ENCODE results near the gene ABCF1.

The ABCF1 gene

GRCh38 chr6:30560930-30561329 lies 10.3 kb upstream of the ABCF1 start:
- no peak for DNase-seq

GRCh38 chr6:30562470-30563425 lies 8.5 kb upstream of the ABCF1 start:
- DNase-seq = no peak

GRCh38 chr6:30564114-30564513 lies 7.1 kb upstream of the ABCF1 start:
- no peak for DNase-seq

DNA sequence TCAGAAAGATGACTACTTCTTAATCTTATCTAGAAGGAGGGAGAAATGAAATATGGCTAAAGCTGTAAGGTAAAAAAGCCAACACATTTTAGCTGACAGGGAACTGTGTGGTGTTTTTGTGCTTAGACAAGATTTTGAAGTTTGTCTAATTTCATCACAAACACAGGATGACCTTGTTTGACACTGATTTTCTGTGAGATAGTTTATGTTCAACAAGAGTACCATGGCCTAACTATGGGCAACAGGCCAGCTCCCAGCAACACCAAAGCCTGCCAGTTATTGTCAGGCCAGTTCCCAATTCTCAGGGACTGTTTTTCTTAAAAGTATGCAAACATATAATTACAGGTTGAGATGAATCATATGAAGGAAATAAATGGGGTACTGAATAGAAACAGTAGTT lies 5.5 kb upstream of the ABCF1 start:
- DNase-seq = no peak

DNA sequence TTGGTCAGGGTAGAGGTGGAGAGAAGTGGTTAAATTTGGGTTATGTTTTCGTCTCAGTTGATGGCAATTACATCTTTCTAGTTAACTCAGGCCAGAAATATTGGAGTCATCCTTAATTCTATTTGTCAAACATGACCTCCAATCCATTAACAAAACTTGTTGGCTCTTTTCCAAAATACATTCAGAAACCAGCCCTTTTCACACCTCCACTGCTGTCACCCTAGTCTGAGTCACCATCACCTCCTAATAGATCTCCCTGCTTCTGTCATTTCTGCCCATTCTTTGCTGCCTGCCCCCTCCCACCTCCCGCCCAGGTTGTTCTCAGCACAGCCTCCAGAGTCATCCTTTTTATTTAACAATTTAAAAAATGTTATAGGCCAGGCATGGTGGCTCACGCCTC lies 3.0 kb upstream of the ABCF1 start:
- DNase-seq = no peak

DNA sequence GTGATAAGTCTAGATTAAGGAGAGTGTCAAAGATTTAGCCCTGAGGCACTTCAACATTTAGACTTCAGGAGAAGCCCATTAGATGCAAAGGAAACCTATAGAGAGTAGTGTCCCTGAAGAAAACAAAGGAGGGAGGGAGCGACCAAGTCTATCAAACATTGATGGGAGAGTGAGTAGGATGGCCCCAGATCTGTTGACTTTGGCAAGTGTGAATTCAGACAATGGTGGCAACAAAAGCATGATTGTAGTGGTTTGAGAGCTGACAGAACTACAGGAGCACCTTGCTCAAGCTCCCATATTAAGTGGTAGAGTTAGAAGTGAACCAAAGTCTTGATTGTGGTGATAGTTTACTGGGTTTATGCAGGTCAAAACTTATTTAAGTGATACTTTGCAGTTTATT lies 979 bp upstream of the ABCF1 start:
- DNase-seq = no peak

DNA sequence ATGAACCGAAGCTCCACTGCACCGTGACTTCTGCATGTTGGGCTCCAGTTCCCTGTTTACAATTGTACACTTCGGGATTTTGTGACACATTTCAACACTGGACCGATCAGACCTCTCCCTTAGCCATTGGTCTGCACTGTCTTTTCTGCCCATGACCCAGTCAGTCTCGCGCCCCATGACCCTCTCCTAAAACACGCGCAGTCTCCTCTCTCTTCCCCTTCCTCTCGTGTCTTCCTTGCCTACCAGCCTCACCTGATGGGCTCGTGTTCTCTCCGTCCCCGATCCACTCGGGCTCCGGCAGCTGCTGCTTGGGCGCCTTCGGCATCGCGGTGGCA lies 535 bp upstream of the ABCF1 start:
- DNase-seq = no peak

GRCh38 chr6:30571762-30572082 lies 480 bp downstream of the ABCF1 start:
- no peak for DNase-seq

DNA sequence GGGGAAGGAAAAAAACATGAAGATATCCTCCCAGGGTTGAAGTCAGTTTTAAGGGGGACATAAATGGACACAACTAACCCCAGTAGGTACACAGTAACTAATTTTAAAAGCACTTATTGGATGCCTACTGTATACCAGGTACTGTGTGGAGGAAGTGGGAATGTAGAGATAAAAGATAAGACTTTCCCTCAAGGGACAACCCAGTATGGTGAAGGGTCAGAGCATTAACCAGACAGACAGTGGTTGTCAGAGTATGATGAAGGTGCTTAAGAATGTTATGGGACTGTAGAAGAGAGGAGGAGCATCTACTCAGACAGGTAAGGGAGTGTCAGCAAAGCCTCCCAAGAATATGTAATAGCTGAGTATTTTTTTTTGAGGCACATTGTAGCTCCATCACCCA lies 906 bp downstream of the ABCF1 start:
- DNase-seq = no peak

DNA sequence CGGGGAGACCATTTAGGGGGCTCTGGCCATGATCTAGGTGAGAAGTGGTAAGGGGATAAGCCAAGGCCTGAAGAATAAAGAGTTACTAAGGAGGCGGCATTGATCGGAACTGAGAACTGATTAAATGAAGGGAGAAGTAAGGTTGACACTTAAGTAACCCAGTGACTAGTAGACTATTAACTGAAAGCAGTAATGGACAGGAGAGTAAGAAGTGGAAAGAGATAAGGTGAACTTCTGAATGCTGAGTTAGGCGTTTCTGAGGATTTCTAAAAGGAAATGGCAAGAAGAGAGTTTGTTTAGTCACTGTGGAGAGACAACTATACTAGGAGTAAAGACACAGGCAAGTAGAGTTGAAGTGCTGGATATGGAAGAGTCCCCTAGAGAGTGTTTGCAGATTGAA lies 1.9 kb downstream of the ABCF1 start:
- DNase-seq = no peak

DNA sequence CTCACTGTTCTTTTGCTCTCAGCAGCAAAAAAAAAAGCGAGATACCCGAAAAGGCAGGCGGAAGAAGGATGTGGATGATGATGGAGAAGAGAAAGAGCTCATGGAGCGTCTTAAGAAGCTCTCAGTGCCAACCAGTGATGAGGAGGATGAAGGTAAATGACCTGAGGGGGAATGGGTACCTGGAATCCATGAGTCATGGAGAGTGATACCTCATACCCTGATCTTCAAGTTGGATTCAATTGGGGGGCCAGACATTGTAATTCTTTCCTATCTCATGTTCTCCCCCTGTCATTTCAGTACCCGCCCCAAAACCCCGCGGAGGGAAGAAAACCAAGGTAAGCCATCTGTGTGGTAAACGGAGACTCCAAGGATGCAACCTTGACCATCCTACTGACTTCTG lies 6.8 kb downstream of the ABCF1 start:
- DNase-seq = no peak

DNA sequence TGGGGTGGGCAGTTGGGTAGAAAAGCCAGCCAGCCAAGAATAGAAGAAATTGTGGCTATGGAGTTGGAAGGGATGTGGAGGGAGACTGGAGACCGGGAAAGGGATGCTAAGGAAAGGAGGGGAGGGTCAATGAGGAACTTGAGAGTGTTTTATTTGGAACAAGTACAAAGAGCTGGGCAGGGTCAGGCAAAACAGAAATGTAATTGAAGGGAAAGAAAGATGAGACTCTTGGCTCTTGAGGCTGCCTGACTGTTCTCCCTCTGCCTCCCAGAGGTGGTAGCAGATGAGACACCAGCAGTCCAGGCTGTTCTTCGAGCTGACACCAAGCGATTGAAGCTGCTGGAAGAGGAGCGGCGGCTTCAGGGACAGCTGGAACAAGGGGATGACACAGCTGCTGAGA lies 12.7 kb downstream of the ABCF1 start:
- DNase-seq = no peak

DNA sequence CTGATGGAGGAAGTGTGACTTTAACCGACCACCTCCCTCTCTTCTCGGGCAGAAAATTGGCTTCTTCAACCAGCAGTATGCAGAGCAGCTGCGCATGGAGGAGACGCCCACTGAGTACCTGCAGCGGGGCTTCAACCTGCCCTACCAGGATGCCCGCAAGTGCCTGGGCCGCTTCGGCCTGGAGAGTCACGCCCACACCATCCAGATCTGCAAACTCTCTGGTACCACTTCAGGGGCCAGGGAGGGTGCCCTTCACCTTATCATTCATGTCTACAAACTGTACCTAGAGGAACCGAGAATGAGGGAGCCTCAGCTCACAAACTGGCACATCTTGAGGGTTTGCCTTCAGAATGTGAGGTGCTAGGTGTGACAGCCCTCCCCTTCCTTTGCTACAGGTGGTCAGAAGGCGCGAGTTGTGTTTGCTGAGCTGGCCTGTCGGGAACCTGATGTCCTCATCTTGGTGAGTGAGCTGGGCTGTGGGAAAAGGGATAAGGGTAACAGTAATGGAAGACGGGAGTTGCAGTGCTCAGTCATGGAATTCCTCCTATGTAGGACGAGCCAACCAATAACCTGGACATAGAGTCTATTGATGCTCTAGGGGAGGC lies 18.6 kb downstream of the ABCF1 start:
- DNase-seq = no peak

GRCh38 chr6:30590509-30590908 lies 19.3 kb downstream of the ABCF1 start:
- DNase-seq = no peak

DNA sequence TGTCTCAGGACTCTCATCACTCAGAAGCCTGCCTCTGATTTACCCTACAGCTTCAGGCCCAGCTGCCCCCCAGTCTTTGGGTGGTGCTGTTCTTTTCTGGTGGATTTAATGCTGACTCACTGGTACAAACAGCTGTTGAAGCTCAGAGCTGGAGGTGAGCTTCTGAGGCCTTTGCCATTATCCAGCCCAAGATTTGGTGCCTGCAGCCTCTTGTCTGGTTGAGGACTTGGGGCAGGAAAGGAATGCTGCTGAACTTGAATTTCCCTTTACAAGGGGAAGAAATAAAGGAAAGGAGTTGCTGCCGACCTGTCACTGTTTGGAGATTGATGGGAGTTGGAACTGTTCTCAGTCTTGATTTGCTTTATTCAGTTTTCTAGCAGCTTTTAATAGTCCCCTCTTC lies 19.8 kb downstream of the ABCF1 start:
- DNase-seq = no peak

GRCh38 chr6:30592287-30592686 lies 21.0 kb downstream of the ABCF1 start:
- DNase-seq = no peak

DNA sequence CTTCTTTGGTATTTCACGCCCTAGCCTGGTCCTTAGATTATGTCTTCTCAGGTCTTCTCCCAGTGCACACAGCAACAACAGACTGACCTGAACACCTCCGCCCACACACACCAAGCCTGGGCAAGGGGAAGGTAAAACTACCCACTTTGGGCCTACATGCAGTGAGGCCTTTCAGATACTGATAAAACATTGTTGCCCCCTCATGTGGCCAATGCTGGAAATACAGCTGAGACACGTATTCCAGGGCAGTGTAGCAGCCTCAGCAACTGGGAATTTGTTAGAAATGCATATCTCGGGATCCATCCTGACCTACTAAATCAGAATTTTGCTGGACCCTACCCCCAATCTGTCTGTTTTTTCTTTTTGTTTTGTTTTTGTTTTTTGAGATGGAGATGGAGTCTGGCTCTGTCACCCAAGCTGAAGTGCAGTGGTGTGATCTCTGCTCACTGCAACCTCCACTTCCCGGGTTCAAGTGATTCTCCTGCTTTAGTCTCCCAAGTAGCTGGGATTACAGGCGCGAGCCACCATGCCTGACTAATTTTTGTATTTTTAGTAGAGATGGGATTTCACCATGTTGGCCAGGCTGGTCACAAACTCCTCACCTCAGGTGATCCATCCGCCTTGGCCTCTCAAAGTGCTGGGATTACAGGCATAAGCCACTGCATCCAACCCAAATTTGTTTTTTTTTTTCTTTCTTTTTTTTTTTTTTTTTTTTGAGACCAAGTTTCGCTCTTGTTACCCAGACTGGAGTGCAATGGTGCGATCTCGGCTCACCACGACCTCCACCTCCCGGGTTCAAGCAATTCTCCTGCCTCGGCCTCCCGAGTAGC lies 26.3 kb downstream of the ABCF1 start:
- peak; percentile 53 for DNase-seq

DNA sequence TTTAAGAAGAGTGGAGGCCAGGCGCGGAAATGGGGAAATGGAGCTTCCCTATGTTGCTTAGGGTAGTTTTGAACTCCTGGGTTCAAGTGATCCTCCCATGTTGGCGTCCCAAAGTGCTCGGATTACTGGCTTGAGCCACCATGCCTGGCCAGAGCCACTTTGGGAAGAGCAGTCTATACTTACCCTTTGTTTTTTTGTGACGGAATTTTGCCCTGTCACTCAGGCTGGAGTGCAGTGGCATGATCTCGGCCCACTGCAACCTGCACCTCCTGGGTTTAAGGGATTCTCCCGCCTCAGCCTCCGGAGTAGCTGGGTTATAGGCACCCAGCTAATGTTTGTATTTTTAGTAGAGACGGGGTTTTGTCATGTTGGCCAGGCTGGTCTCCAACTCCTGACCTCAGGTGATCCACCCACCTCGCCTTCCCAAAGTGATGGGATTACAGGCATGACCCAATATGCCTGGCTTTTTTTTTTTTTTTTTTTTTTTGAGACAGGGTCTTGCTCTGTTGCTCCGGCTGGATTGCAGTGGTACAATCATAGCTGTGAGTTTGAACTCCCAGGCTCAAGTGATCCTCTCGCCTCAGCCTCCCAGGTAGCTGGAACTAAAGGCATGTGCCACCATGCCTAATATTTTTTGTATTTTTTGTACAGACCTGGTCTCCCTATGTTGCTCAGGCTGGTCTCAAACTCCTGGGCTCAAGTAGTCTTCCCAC lies 27.8 kb downstream of the ABCF1 start:
- no peak for DNase-seq

- DNase-seq = no peak
These were observed 28.5 kb downstream of the ABCF1 start for GRCh38 chr6:30599625-30600324.

DNA sequence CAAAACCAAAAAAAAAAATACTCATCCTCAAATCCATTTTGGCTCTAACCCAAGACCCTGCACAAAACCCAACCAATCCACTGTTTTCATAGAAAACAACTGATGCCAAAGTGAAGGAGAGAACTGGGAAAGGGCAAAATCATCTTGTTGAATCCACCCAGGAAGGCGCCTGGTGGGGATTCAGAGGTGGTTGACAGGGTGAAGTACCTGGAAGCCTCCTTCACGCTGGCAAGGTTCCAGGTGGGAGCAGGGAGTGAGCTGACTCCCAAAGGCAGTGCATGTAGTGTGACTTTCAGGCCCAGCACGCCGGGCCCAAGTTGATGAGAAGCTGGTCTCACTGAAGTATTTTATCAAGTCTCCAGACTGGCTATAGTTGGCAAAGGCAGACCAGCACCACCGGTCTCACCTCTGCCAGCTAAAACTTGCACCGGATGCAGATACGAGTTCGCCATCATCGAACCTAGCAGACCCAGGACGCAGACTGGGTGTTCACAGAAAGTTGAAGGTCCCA lies 29.3 kb downstream of the ABCF1 start:
- DNase-seq = no peak

DNA sequence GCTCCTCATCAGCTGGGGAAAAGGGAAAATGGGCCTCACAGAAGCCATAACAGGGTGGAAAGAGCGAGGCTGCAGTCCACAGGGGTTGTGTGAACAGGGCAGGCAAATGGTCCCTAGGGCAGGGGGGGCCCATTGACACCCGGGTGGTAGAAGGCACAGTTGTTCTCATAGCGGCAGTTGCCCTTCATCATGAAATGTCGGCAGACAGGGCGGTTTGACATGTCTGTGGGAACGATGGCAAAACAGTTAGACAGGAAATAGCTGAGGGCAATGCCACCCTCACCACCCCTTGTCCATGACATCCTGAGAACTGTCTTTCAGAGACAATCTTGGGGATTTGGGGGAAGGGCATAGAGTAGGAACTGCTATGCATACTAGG lies 30.2 kb downstream of the ABCF1 start:
- DNase-seq = no peak

GRCh38 chr6:30601815-30602641 lies 30.8 kb downstream of the ABCF1 start:
- no peak for DNase-seq
